SK-N-SH treated with all-trans-retinoic acid at 6 μM for 48 hours (cell line): Measurements from ENCODE around the gene FAM20C.

Source experiments
- ARNTL ChIP-seq: fragments of 450-650 bp; formaldehyde crosslinking; IDR thresholded peaks from 2 replicates; pipeline ENCODE4 v1.5.0; 2020; ENCODE audit warnings: low read depth, mild to moderate bottlenecking, moderate library complexity, borderline replicate concordance
- CREB5 ChIP-seq: fragments of 250-450 bp; sonication (Bioruptor Pico); IDR thresholded peaks from 2 replicates; pipeline ENCODE4 v1.5.1; 2020; ENCODE audit warnings: low read depth, mild to moderate bottlenecking, moderate library complexity
- CSRNP3 ChIP-seq: fragments of 250-450 bp; sonication (Bioruptor Pico); IDR thresholded peaks from 2 replicates; pipeline ENCODE4 v1.5.1; 2021; ENCODE audit warnings: mild to moderate bottlenecking, moderate library complexity
- GLIS3 ChIP-seq: fragments of 250-450 bp; sonication (Bioruptor Pico); IDR thresholded peaks from 2 replicates; pipeline ENCODE4 v1.5.0; 2020; ENCODE audit warnings: mild to moderate bottlenecking, moderate library complexity
- OSR1 ChIP-seq: fragments of 250-450 bp; sonication (Bioruptor Pico); IDR thresholded peaks from 2 replicates; pipeline ENCODE4 v1.8.0; 2022; ENCODE audit warnings: moderate library complexity, mild to moderate bottlenecking, inconsistent platforms
- PATZ1 ChIP-seq: fragments of 250-450 bp; sonication (Bioruptor Pico); IDR thresholded peaks from 2 replicates; pipeline ENCODE4 v1.8.0; 2020; ENCODE audit warnings: mild to moderate bottlenecking, moderate library complexity, borderline replicate concordance
- PPARA ChIP-seq: fragments of 250-450 bp; sonication (Bioruptor Pico); IDR thresholded peaks from 2 replicates; pipeline ENCODE4 v1.5.0; 2020; ENCODE audit warnings: mild to moderate bottlenecking, borderline replicate concordance
- RARB ChIP-seq: fragments of 250-450 bp; sonication (Bioruptor Pico); IDR thresholded peaks from 2 replicates; pipeline ENCODE4 v1.8.0; 2021; ENCODE audit warnings: mild to moderate bottlenecking, moderate library complexity
- SNAI2 ChIP-seq: fragments of 250-450 bp; sonication (Bioruptor Pico); IDR thresholded peaks from 2 replicates; pipeline ENCODE4 v1.5.0; 2020; ENCODE audit warnings: mild to moderate bottlenecking, moderate library complexity
- TCF4 ChIP-seq: fragments of 250-450 bp; sonication (Bioruptor Pico); IDR thresholded peaks from 2 replicates; pipeline ENCODE4 v1.8.0; 2021; ENCODE audit warnings: mild to moderate bottlenecking, moderate library complexity, borderline replicate concordance
- ZC3H10 ChIP-seq: fragments of 250-450 bp; sonication (Bioruptor Pico); IDR thresholded peaks from 2 replicates; pipeline ENCODE4 v1.5.1; 2021; ENCODE audit warnings: mild to moderate bottlenecking, moderate library complexity
- ZFP3 ChIP-seq: fragments of 250-450 bp; sonication (Bioruptor Pico); IDR thresholded peaks from 2 replicates; pipeline ENCODE4 v1.5.0; 2020; ENCODE audit warnings: mild to moderate bottlenecking, moderate library complexity
- ZFP30 ChIP-seq: fragments of 450-650 bp; formaldehyde crosslinking; IDR thresholded peaks from 2 replicates; pipeline ENCODE4 v1.5.0; 2022; ENCODE audit warnings: mild to moderate bottlenecking, moderate library complexity
- ZNF70 ChIP-seq: fragments of 450-650 bp; formaldehyde crosslinking; IDR thresholded peaks from 2 replicates; pipeline ENCODE4 v1.5.0; 2020; ENCODE audit warnings: mild to moderate bottlenecking, moderate library complexity

GRCh38 chr7:148932-149790 is 43.2 kb upstream of the FAM20C start:
- TF ChIP-seq CREB5 (no peak), CSRNP3 (no peak), SNAI2 (CRISPR knock-in tag) (no peak), OSR1 (CRISPR knock-in tag) (no peak), ZNF70 (CRISPR knock-in tag) (no peak), ZFP3 (CRISPR knock-in tag) (no peak), ZFP30 (no peak), RARB (CRISPR knock-in tag) (no peak), PPARA (CRISPR knock-in tag) (no peak), PATZ1 (peak; percentile 35; the same call in 1 of the 2 replicates), ARNTL (no peak), GLIS3 (no peak), TCF4 (no peak), ZC3H10 (no peak)
